PC-9 (cell line): ENCODE measurements around the gene RGS6.

Experiments used
- CTCF ChIP-seq: fragments of 200-600 bp; sonication (generic); conservative IDR thresholded peaks from 2 replicates; pipeline ENCODE4 v1.6.1; 2017; ENCODE audit warnings: mixed run types, antibody characterized with exemption, mild to moderate bottlenecking, moderate library complexity
- EZH2 ChIP-seq: fragments of 200-600 bp; sonication (generic); IDR thresholded peaks from 2 replicates; pipeline ENCODE4 v1.8.0; 2017; ENCODE audit warnings: antibody characterized with exemption, low read depth

- no peak for TF ChIP-seq CTCF
- no peak for TF ChIP-seq EZH2
Observed at GRCh38 chr14:72401632-72402376, 469.6 kb downstream of the RGS6 start.
